HUDEP-2 (cell line): ENCODE data around the gene GALNT7.
"Not testable (repeated sequence)": the region's sequence is repeated elsewhere in the genome, so short reads cannot be mapped to it uniquely, and the experiment has no call there.

Source experiments
- DNase-seq, 76 experiments: peaks; one replicate each; lab custom pipeline; 2025; ENCODE audit not compliant: unreplicated experiment in 76 of 76; lab: John Stamatoyannopoulos, UW

Gene GALNT7

GRCh38 chr4:173168396-173169177, at the start of gene GALNT7:
Gene GALNT7 (plus strand): TSS chr4:173168811. CDS start chr4:173168836, 25 bp downstream.
- DNase-seq: peak in 54 of 76 experiments; percentile 4 to 77 (median 40)

- DNase-seq: not testable (repeated sequence)
Observed at GRCh38 chr4:173118819-173119218, 49.8 kb upstream of the GALNT7 start.

GRCh38 chr4:173119818-173120217, 48.8 kb upstream of the GALNT7 start:
- no peak for DNase-seq

GRCh38 chr4:173121076-173121561, 47.5 kb upstream of the GALNT7 start:
- peak in 7 of 76 experiments; percentile 1 to 27 (median 12) for DNase-seq

GRCh38 chr4:173124209-173124865, 44.3 kb upstream of the GALNT7 start:
- DNase-seq: peak in 23 of 76 experiments; percentile 2 to 57 (median 15)

- no peak for DNase-seq
Observed at GRCh38 chr4:173125216-173125812, 43.3 kb upstream of the GALNT7 start.

GRCh38 chr4:173128199-173128890, 40.3 kb upstream of the GALNT7 start:
- DNase-seq: no peak

- no peak for DNase-seq
Observed at GRCh38 chr4:173130687-173131086, 37.9 kb upstream of the GALNT7 start.

GRCh38 chr4:173134426-173134825, 34.2 kb upstream of the GALNT7 start:
- no peak for DNase-seq

GRCh38 chr4:173135241-173135847, 33.3 kb upstream of the GALNT7 start:
- peak in 1 of 76 experiments; percentile 2 for DNase-seq

- no peak for DNase-seq
Observed at GRCh38 chr4:173138624-173139023, 30.0 kb upstream of the GALNT7 start.

- no peak for DNase-seq
Observed at GRCh38 chr4:173139561-173139960, 29.1 kb upstream of the GALNT7 start.

- DNase-seq: no peak
Observed at GRCh38 chr4:173145131-173145530, 23.5 kb upstream of the GALNT7 start.

GRCh38 chr4:173146456-173146855, 22.2 kb upstream of the GALNT7 start:
- no peak for DNase-seq

GRCh38 chr4:173151496-173151895, 17.1 kb upstream of the GALNT7 start:
- DNase-seq: no peak

GRCh38 chr4:173152104-173152503, 16.5 kb upstream of the GALNT7 start:
- DNase-seq: no peak

GRCh38 chr4:173153445-173153844, 15.2 kb upstream of the GALNT7 start:
- DNase-seq: no peak

- no peak for DNase-seq
Observed at GRCh38 chr4:173159791-173160190, 8.8 kb upstream of the GALNT7 start.

- DNase-seq: peak in 9 of 76 experiments; percentile 6 to 55 (median 24)
Observed at GRCh38 chr4:173160871-173161270, 7.7 kb upstream of the GALNT7 start.

GRCh38 chr4:173161311-173161710, 7.3 kb upstream of the GALNT7 start:
- peak in 11 of 76 experiments; percentile 5 to 55 (median 12) for DNase-seq
